OCI-LY7 (cell line): ENCODE data around the gene DDX20. TPM values are rescaled to one million over a fixed set of nuclear protein-coding genes. Genes with fewer than 3 reads are reported as not detected.

ENCODE experiments used
- BruUV-seq: library from RNA; stranded (reverse); fragments of 400-500 nt; replicated peaks from 2 replicates; lab custom pipeline; 2021; lab: Mats Ljungman, UMichigan
- CTCF ChIA-PET: fragments of 300-600 bp; sonication (Branson Sonifier 250); formaldehyde crosslinking; loops from one replicate; lab custom pipeline; 2022; ENCODE audit warnings: antibody characterized with exemption; ENCODE audit not compliant: unreplicated experiment; lab: Charles Lee
- POLR2A ChIA-PET: fragments of 300-600 bp; sonication (Branson Sonifier 250); formaldehyde crosslinking; loops from one replicate; lab custom pipeline; 2022; ENCODE audit warnings: antibody characterized with exemption; lab: Charles Lee
- DNase-seq: peaks from one replicate; pipeline ENCODE4 v3.0.0-alpha.2; 2015; ENCODE audit warnings: low spot score
- H2AFZ ChIP-seq: fragments of 200-600 bp; sonication (generic), shearing (Covaris generic); 2 replicates; pipeline ENCODE4 v1.6.1; 2014; ENCODE audit warnings: mild to moderate bottlenecking, antibody characterized with exemption, low read length, moderate library complexity
- H3K27ac ChIP-seq: fragments of 200-600 bp; sonication (generic); 2 replicates; pipeline ENCODE4 v1.5.1; 2014; ENCODE audit warnings: mixed run types, low read depth, mild to moderate bottlenecking, moderate library complexity, low read length, inconsistent platforms; ENCODE audit not compliant: poor library complexity, severe bottlenecking
- H3K36me3 ChIP-seq: fragments of 200-600 bp; sonication (generic); 2 replicates; pipeline ENCODE4 v1.6.1; 2014; ENCODE audit warnings: mild to moderate bottlenecking, antibody characterized with exemption, low read length, moderate library complexity, mixed read lengths; ENCODE audit not compliant: insufficient read depth
- H3K4me1 ChIP-seq: fragments of 200-600 bp; sonication (generic); 2 replicates; pipeline ENCODE4 v1.5.1; 2014; ENCODE audit warnings: mild to moderate bottlenecking, low read length; ENCODE audit not compliant: insufficient read depth, poor library complexity, severe bottlenecking
- H3K4me2 ChIP-seq: fragments of 200-600 bp; sonication (generic); 2 replicates; pipeline ENCODE4 v1.6.1; 2014; ENCODE audit warnings: mild to moderate bottlenecking, low read length
- H3K4me3 ChIP-seq: fragments of 200-600 bp; sonication (generic); 2 replicates; pipeline ENCODE4 v1.5.1; 2014; ENCODE audit warnings: mild to moderate bottlenecking, low read depth, low read length; ENCODE audit not compliant: poor library complexity, severe bottlenecking
- H3K79me2 ChIP-seq: fragments of 200-600 bp; sonication (generic); 2 replicates; pipeline ENCODE4 v1.6.1; 2016; ENCODE audit warnings: low read depth, mild to moderate bottlenecking, low read length, moderate library complexity, mixed read lengths; ENCODE audit not compliant: insufficient read depth
- H3K9me2 ChIP-seq: fragments of 200-600 bp; sonication (generic); 2 replicates; pipeline ENCODE4 v1.6.1; 2016; ENCODE audit warnings: mild to moderate bottlenecking, low read length, mixed read lengths; ENCODE audit not compliant: insufficient read depth
- H3K9me3 ChIP-seq: fragments of 200-600 bp; sonication (generic); 2 replicates; pipeline ENCODE4 v1.6.1; 2014; ENCODE audit warnings: mild to moderate bottlenecking, mixed run types, low read length, mixed read lengths
- H4K20me1 ChIP-seq: fragments of 200-600 bp; sonication (generic); 2 replicates; pipeline ENCODE4 v1.6.1; 2014; ENCODE audit warnings: mild to moderate bottlenecking, antibody characterized with exemption, low read length, moderate library complexity, mixed read lengths; ENCODE audit not compliant: insufficient read depth
- EZH2phosphoT487 ChIP-seq: fragments of 200-600 bp; sonication (generic); IDR thresholded peaks from 2 replicates; pipeline ENCODE4 v1.6.1; 2018; ENCODE audit warnings: low read depth, borderline replicate concordance, mild to moderate bottlenecking, mixed run types, antibody characterized with exemption, low read length, moderate library complexity, mixed read lengths
- intact Hi-C: fragments of 100-400 bp; cut with micrococcal nuclease; formaldehyde crosslinking; loops from one replicate; pipeline ENCODE4 v1.10.0; 2022; ENCODE audit not compliant: unreplicated experiment
- total RNA-seq, 2 experiments: library from RNA; depleted of rRNA in 1 of 2; stranded (reverse); fragments of >200 nt in 1 of 2; shearing (Covaris generic) in 1 of 2; gene quantifications; 2 replicates each; pipeline ENCODE4 v1.2.3, GENCODE V29; 2014 to 2022
- TF ChIP-seq, protein P1 (sequence below): fragments of 200-600 bp; sonication (generic); conservative IDR thresholded peaks from 2 replicates; pipeline ENCODE4 v1.5.1; 2014; ENCODE audit warnings: mild to moderate bottlenecking, antibody characterized with exemption, low read length, moderate library complexity, mixed read lengths

Gene DDX20
- total RNA-seq, 2 experiments from 2014 or later, result 30.0 to 32.9 TPM

DNA sequence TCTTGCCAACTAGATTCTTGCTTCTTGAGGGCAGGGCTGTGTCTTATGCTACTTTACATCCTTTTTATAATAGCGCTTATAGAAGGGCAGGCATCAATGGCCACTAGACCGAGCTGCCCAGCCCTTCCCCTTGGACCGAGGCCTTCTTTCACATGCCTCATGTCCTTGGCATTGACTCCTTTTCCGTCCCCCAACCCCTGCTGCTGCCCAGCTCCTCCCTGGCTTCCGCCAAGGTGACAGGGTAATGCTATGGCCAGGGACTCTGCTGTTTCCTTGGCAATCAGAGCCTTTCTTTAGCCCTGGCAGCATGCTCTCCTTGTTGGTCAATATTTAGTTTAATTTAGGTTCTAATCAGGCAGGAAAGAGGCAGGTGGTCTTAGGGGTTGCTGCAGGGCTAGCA, 48.2 kb downstream of the DDX20 start:
- no peak for DNase-seq
- no peaks in the 10 kb centered on the region for H3K9me2 ChIP-seq
- H3K9me3 ChIP-seq, result no peaks in the 10 kb centered on the region
- no peak overlapping the region for H3K27ac ChIP-seq
- no peaks in the 10 kb centered on the region for H3K4me1 ChIP-seq
- CTCF ChIA-PET, result no interaction called here
- H3K4me2 ChIP-seq, result no peak overlapping the region
- H3K79me2 ChIP-seq, result no peaks in the 10 kb centered on the region
- H3K36me3 ChIP-seq, result no peaks in the 10 kb centered on the region
- TF ChIP-seq, protein P1, sequence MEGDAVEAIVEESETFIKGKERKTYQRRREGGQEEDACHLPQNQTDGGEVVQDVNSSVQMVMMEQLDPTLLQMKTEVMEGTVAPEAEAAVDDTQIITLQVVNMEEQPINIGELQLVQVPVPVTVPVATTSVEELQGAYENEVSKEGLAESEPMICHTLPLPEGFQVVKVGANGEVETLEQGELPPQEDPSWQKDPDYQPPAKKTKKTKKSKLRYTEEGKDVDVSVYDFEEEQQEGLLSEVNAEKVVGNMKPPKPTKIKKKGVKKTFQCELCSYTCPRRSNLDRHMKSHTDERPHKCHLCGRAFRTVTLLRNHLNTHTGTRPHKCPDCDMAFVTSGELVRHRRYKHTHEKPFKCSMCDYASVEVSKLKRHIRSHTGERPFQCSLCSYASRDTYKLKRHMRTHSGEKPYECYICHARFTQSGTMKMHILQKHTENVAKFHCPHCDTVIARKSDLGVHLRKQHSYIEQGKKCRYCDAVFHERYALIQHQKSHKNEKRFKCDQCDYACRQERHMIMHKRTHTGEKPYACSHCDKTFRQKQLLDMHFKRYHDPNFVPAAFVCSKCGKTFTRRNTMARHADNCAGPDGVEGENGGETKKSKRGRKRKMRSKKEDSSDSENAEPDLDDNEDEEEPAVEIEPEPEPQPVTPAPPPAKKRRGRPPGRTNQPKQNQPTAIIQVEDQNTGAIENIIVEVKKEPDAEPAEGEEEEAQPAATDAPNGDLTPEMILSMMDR, result no peak
- TF ChIP-seq EZH2phosphoT487, result no peak
- H3K4me3 ChIP-seq, result no peak overlapping the region
- intact Hi-C loops, result no loop called here
- H4K20me1 ChIP-seq, result no peaks in the 10 kb centered on the region
- no TSS peak for BruUV-seq
- POLR2A ChIA-PET, result no interaction called here
- no peak overlapping the region for H2AFZ ChIP-seq

DNA sequence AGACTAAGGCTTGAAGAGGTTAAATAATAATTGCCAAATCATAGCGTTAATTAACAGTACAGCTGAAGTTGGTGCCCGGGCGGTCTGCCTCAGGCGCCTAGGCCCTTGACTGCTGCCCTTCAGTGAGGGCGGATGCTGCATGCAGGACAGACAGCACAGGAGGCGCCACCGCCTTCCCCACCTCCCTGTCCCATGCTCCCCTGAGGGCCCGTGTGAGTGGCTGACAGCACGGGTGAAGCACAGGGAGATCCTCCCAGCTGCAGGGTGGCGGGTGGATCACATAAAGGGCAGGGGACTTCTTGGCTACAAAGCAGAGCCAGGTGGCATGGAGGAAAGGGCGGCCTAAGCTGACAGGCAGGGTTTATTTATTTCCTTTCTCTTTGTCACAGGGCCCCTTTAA, 49.1 kb downstream of the DDX20 start:
- no peak for DNase-seq
- Histone ChIP-seq H3K36me3 (no peaks in the 10 kb centered on the region), H3K4me1 (no peaks in the 10 kb centered on the region), H3K4me3 (no peak overlapping the region), H3K27ac (no peak overlapping the region), H3K9me2 (no peaks in the 10 kb centered on the region), H2AFZ (no peak overlapping the region), H3K79me2 (no peaks in the 10 kb centered on the region), H4K20me1 (no peaks in the 10 kb centered on the region), H3K4me2 (no peak overlapping the region), H3K9me3 (no peaks in the 10 kb centered on the region)
- BruUV-seq, result no TSS peak
- ChIA-PET CTCF (no interaction called here), POLR2A (interaction anchor here (1.1 kb wide), 1 partner anchor 12 kb away, joined by 3 read pairs; no protein-coding TSS in a partner anchor)
- intact Hi-C loops, result no loop called here
- TF ChIP-seq, protein P1, result no peak
- TF ChIP-seq EZH2phosphoT487, result no peak

DNA sequence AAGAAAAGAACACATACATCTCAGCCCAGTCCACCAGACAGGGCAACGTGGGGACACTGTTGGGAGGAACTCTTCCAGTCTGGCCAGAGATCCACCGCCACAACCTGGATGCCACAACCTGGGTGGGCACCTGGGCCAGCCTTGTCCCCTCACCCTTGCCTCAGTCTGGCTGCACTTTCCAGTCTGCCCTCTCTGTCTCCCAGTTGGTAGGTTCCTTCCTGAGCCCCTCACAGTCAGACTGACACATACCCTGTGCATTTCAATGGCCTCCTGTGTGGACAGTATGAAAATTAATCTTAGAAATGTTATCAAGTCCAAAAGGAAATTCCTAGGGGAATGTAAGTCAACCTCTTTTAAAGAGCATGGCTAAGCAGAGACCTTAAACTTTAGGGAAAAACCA, 49.5 kb downstream of the DDX20 start:
- POLR2A ChIA-PET, result interaction anchor here (1.1 kb wide), 1 partner anchor 11 kb away, joined by 3 read pairs; no protein-coding TSS in a partner anchor
- DNase-seq, result no peak
- no peaks in the 10 kb centered on the region for H3K36me3 ChIP-seq
- H3K4me3 ChIP-seq, result no peak overlapping the region
- no peaks in the 10 kb centered on the region for H4K20me1 ChIP-seq
- H3K9me3 ChIP-seq, result no peaks in the 10 kb centered on the region
- CTCF ChIA-PET, result no interaction called here
- no peak overlapping the region for H3K4me2 ChIP-seq
- H3K9me2 ChIP-seq, result no peaks in the 10 kb centered on the region
- TF ChIP-seq, protein P1, result no peak
- no peak for TF ChIP-seq EZH2phosphoT487
- BruUV-seq, result no TSS peak
- no peak overlapping the region for H2AFZ ChIP-seq
- H3K79me2 ChIP-seq, result no peaks in the 10 kb centered on the region
- intact Hi-C loops, result no loop called here
- no peaks in the 10 kb centered on the region for H3K4me1 ChIP-seq
- no peak overlapping the region for H3K27ac ChIP-seq
